Prostate gland (tissue), 2 donors: Measurements from ENCODE around the gene ACOD1.

Source experiments
- CTCF ChIP-seq, 4 experiments: fragments of 200-600 bp in 2 of 4; fragments of 450-650 bp in 2 of 4; sonication (generic) in 2 of 4; IDR thresholded peaks; 1 replicate in 3 of 4; 2 replicates in 1 of 4; pipeline ENCODE4 v1.5.1; 2016 to 2019; ENCODE audit warnings: antibody characterized with exemption in 4 of 4, mild to moderate bottlenecking in 2 of 4, moderate library complexity in 2 of 4
- POLR2AphosphoS5 ChIP-seq: sonication (generic); formaldehyde crosslinking; IDR thresholded peaks from one replicate; pipeline ENCODE4 v1.6.1; 2017; ENCODE audit warnings: antibody characterized with exemption

- no peak for TF ChIP-seq POLR2AphosphoS5
- no peak for TF ChIP-seq CTCF (IDR thresholded peaks at IDR 0.05)
Measured at GRCh38 chr13:76937281-76937820, 11.0 kb upstream of the ACOD1 start.
